Measurements from ENCODE around the gene BAZ2B.

Gene BAZ2B

DNA sequence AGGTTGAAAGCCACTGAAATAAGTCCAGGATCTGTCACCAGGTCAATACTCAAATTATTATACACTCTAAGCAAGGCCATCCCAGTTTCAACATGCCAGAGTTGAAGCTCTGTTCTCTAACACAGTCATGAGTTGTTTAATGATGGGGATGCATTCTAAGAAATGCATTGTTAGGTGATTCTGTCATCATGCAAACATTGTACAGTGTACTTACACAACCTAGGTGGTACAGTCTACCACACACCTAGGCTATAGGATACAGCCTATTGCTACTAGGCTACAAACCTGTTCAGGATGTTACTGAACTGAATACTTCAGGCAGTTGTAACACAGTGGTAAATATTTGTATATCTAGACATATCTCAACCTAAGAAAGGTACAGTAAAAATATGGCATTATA lies 162.2 kb downstream of the BAZ2B start:
- H3K27ac ChIP-seq (ENCODE audit: low read length), result no peak overlapping the region
- no peak overlapping the region for H3K4me3 ChIP-seq (ENCODE audit: low read length)
- H3K36me3 ChIP-seq (ENCODE audit: control insufficient read depth, insufficient read depth, low read length), result no peaks in the 10 kb centered on the region
- DNase-seq (ENCODE audit: low read depth, low spot score), result no peak
- H3K9me3 ChIP-seq (ENCODE audit: control insufficient read depth, insufficient read depth, low read length), result no peaks in the 10 kb centered on the region
- no peaks in the 10 kb centered on the region for H3K27me3 ChIP-seq (ENCODE audit: control insufficient read depth, insufficient read depth, low read length)
- H3K4me1 ChIP-seq (ENCODE audit: control insufficient read depth, insufficient read depth, low read length), result no peaks in the 10 kb centered on the region

DNA sequence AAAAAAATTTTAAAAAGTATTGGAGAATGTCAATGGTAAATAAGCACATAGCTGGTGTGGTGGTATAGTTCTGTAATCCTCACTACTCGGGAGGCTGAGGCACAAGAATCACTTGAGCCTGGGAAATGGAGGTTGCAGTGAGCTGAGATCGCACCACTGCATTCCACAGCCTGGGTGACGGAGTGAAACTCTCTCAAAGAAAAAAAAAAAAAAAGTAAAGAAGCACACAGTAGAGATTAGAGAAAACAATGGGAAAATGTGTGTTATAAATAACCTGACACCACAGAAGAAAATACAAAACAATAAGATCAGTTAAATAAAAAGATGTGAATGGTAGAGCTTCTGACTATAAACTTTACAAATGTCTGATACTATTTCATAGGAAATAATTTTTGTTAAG lies 166.2 kb downstream of the BAZ2B start:
- Histone ChIP-seq H3K4me3 (ENCODE audit: low read length) (no peak overlapping the region), H3K27ac (ENCODE audit: low read length) (no peak overlapping the region), H3K4me1 (ENCODE audit: control insufficient read depth, insufficient read depth, low read length) (no peaks in the 10 kb centered on the region; the same call in 1 of the 2 replicates), H3K36me3 (ENCODE audit: control insufficient read depth, insufficient read depth, low read length) (no peaks in the 10 kb centered on the region), H3K27me3 (ENCODE audit: control insufficient read depth, insufficient read depth, low read length) (no peaks in the 10 kb centered on the region), H3K9me3 (ENCODE audit: control insufficient read depth, insufficient read depth, low read length) (no peaks in the 10 kb centered on the region)
- DNase-seq (ENCODE audit: low read depth, low spot score), result no peak
- WGBS (ENCODE audit: insufficient coverage, insufficient read length), result no CpG with 5 or more reads among the region's 3 CpGs

DNA sequence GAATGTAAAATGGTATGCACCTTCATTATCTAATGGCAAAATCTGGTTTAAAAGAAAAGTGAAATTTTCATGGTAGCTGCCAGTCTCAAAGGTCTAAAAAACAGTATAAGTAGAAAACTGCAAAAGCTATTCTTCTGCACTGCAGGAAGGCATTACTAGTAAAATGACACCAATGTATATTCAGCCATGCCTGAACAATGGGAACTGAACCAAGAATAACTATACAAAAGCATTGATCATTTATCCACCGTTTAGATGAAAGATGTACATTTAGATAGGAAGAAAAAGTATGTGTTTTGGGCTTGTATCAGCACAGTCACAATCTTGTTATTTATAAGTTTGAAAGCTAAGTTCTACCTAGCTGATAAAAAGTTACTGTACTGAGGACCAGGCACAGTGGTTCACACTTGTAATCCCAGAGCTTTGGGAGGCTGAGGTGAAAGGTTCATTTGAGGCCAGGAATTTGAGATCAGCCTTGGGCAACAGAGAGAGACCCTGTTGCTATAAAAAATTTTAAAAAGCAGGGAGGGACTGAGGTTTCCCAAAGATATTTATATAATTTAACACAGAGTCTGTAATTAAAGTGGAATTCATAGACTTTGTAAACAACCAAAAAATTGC lies 166.7 kb downstream of the BAZ2B start:
- Histone ChIP-seq H3K36me3 (ENCODE audit: control insufficient read depth, insufficient read depth, low read length) (no peaks in the 10 kb centered on the region; the same call in 1 of the 2 replicates), H3K27me3 (ENCODE audit: control insufficient read depth, insufficient read depth, low read length) (no peaks in the 10 kb centered on the region), H3K4me1 (ENCODE audit: control insufficient read depth, insufficient read depth, low read length) (no peaks in the 10 kb centered on the region; the same call in 1 of the 2 replicates), H3K4me3 (ENCODE audit: low read length) (no peak overlapping the region), H3K27ac (ENCODE audit: low read length) (no peak overlapping the region), H3K9me3 (ENCODE audit: control insufficient read depth, insufficient read depth, low read length) (no peaks in the 10 kb centered on the region)
- WGBS (ENCODE audit: insufficient coverage, insufficient read length), result no CpG with 5 or more reads among the region's 1 CpG
- DNase-seq (ENCODE audit: low read depth, low spot score), result no peak

DNA sequence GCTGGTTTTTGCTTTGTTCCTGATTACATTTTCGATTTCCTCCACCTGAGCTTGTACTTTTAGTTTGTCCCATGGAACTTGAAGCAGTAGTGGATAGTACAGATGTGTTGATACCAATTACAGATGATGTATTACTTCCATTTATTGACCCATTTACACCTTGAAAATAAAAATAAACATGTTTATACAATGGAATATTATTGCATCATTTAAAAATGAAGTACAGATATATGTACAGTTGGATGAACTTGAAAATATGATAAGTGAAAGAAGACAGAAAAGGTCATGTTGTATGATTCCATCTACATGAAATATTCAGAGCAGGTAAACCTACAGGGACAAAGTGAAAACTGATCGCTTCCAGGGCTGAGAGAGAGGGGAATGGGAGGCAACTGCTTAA lies 169.5 kb downstream of the BAZ2B start:
- WGBS (ENCODE audit: insufficient coverage, insufficient read length), result no CpG with 5 or more reads among the region's 2 CpGs
- Histone ChIP-seq H3K27me3 (ENCODE audit: control insufficient read depth, insufficient read depth, low read length) (no peaks in the 10 kb centered on the region), H3K9me3 (ENCODE audit: control insufficient read depth, insufficient read depth, low read length) (no peaks in the 10 kb centered on the region), H3K4me1 (ENCODE audit: control insufficient read depth, insufficient read depth, low read length) (no peaks in the 10 kb centered on the region; the same call in 1 of the 2 replicates), H3K36me3 (ENCODE audit: control insufficient read depth, insufficient read depth, low read length) (no peaks in the 10 kb centered on the region; the same call in 1 of the 2 replicates), H3K27ac (ENCODE audit: low read length) (no peak overlapping the region), H3K4me3 (ENCODE audit: low read length) (no peak overlapping the region)
- DNase-seq (ENCODE audit: low read depth, low spot score), result no peak

DNA sequence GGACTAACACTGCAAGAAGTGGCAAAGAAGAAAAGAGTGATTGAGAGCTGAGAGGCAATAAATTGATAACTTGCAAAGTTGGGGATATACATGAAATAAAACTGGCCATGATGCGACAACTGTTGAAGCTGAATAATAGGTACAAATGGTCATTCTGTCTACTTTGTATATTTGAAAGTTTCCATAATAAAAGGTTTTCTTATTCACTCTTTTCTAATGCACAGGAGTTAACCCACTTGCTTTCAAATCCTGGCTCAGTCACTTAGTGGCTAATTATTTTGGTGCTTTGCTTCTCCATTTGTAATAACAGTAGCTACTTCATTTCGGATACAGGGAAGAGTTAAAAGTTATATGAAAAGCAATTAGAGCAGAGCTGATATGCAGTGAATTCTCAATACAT lies 170.1 kb downstream of the BAZ2B start:
- H3K27me3 ChIP-seq (ENCODE audit: control insufficient read depth, insufficient read depth, low read length), result no peaks in the 10 kb centered on the region
- no CpG with 5 or more reads among the region's 2 CpGs for WGBS (ENCODE audit: insufficient coverage, insufficient read length)
- no peak overlapping the region for H3K4me3 ChIP-seq (ENCODE audit: low read length)
- no peak for DNase-seq (ENCODE audit: low read depth, low spot score)
- H3K9me3 ChIP-seq (ENCODE audit: control insufficient read depth, insufficient read depth, low read length), result no peaks in the 10 kb centered on the region
- no peaks in the 10 kb centered on the region; the same call in 1 of the 2 replicates for H3K36me3 ChIP-seq (ENCODE audit: control insufficient read depth, insufficient read depth, low read length)
- H3K4me1 ChIP-seq (ENCODE audit: control insufficient read depth, insufficient read depth, low read length), result no peaks in the 10 kb centered on the region; the same call in 1 of the 2 replicates
- H3K27ac ChIP-seq (ENCODE audit: low read length), result no peak overlapping the region

DNA sequence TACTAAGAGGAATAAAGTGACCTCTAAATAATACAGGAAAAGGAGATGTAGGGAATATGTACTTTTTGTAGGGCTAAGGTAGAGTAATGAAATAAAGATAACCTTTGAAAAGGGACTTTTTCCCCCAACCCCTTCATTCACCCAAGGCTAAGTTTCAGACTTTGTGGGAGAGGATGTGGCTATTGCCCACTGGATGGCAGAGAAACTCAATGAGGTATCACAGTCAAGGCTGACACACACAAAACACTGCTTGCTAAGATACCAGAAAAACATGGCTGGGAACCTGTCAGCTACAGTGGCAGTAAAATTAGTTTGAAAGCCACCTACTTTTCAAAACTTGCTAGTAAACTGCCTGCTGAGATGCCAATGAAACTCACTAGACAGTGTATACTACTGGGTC lies 171.0 kb downstream of the BAZ2B start:
- Histone ChIP-seq H3K4me1 (ENCODE audit: control insufficient read depth, insufficient read depth, low read length) (no peaks in the 10 kb centered on the region; the same call in 1 of the 2 replicates), H3K36me3 (ENCODE audit: control insufficient read depth, insufficient read depth, low read length) (no peaks in the 10 kb centered on the region; the same call in 1 of the 2 replicates), H3K4me3 (ENCODE audit: low read length) (no peak overlapping the region), H3K27me3 (ENCODE audit: control insufficient read depth, insufficient read depth, low read length) (no peaks in the 10 kb centered on the region), H3K27ac (ENCODE audit: low read length) (no peak overlapping the region), H3K9me3 (ENCODE audit: control insufficient read depth, insufficient read depth, low read length) (no peaks in the 10 kb centered on the region)
- DNase-seq (ENCODE audit: low read depth, low spot score), result no peak

DNA sequence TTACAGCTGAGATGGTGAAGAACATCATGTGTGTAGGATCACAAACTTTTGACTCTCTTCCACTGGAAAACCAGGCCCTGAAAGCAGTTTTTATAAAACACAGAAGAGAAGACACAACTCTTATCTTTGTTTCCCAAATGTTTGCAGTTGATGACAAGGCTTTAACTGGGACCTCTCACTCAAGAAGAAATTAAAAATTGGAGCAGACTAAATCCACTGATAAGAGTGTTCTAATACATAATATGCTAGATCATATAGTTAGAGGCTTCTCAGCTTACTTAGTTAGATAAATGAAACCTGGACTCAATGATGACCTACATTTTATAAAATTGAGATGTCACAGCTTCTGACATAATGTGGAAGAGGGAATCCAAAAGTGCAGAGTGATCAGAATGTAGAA lies 171.6 kb downstream of the BAZ2B start:
- Histone ChIP-seq H3K4me1 (ENCODE audit: control insufficient read depth, insufficient read depth, low read length) (no peaks in the 10 kb centered on the region; the same call in 1 of the 2 replicates), H3K4me3 (ENCODE audit: low read length) (no peak overlapping the region), H3K9me3 (ENCODE audit: control insufficient read depth, insufficient read depth, low read length) (no peaks in the 10 kb centered on the region), H3K27ac (ENCODE audit: low read length) (no peak overlapping the region), H3K36me3 (ENCODE audit: control insufficient read depth, insufficient read depth, low read length) (no peaks in the 10 kb centered on the region; the same call in 1 of the 2 replicates), H3K27me3 (ENCODE audit: control insufficient read depth, insufficient read depth, low read length) (no peaks in the 10 kb centered on the region)
- no peak for DNase-seq (ENCODE audit: low read depth, low spot score)

DNA sequence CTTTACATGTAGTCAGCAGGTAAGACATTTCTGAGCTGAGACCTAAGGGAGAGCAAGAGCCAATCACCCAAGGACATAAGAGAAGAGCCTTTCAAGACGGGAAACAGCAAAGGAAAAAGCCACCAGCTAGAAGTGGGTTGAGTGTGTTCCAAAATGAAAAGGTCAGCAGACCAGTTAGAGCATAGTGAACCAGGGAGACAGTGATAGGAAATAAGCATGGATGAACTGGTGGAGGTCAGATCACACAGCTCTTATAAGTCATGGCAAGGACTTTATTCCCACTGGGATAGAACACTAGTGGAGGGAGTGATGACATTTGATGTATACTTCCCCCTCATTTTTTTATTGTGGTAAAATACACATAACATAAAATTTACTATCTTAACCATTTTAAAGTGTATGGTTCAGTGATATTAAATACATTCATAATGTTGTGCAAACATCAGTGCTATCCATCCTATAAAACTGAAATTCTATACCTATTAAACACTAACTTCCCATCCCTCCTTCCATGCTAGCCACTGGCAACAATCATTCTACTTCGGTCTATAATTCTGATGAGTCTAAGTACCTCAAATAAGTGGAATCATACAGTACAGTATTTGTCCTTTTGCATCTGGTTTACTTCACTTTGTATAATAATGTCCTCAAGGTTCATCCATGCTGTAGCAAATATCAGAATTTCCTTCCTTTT lies 174.0 kb downstream of the BAZ2B start:
- Histone ChIP-seq H3K4me1 (ENCODE audit: control insufficient read depth, insufficient read depth, low read length) (no peaks in the 10 kb centered on the region; the same call in 1 of the 2 replicates), H3K27ac (ENCODE audit: low read length) (no peak overlapping the region), H3K9me3 (ENCODE audit: control insufficient read depth, insufficient read depth, low read length) (no peaks in the 10 kb centered on the region), H3K27me3 (ENCODE audit: control insufficient read depth, insufficient read depth, low read length) (no peaks in the 10 kb centered on the region), H3K4me3 (ENCODE audit: low read length) (no peak overlapping the region), H3K36me3 (ENCODE audit: control insufficient read depth, insufficient read depth, low read length) (no peaks in the 10 kb centered on the region; the same call in 1 of the 2 replicates)
- DNase-seq (ENCODE audit: low read depth, low spot score), result no peak
- WGBS (ENCODE audit: insufficient coverage, insufficient read length), result no CpG with 5 or more reads among the region's 2 CpGs

DNA sequence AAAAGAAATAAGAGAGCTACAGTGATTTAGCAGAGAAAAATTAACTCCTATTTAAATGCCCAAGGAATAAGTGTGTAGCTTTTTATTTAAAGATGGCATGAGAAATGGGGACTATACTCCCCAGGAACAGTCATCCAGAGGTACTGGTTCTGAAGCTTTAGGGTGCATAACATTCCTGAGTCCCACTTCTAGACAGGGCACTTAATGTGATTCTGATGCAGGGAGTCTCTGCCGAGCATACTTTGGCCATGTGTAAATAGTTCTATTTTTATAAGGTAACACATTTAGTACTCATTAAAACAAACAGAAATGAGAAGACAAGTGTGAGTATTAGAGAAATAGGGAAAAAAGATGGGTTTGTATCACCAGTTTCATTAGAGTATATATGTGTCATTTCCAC lies 175.2 kb downstream of the BAZ2B start:
- WGBS (ENCODE audit: insufficient coverage, insufficient read length), result no CpG with 5 or more reads among the region's 1 CpG
- DNase-seq (ENCODE audit: low read depth, low spot score), result no peak

DNA sequence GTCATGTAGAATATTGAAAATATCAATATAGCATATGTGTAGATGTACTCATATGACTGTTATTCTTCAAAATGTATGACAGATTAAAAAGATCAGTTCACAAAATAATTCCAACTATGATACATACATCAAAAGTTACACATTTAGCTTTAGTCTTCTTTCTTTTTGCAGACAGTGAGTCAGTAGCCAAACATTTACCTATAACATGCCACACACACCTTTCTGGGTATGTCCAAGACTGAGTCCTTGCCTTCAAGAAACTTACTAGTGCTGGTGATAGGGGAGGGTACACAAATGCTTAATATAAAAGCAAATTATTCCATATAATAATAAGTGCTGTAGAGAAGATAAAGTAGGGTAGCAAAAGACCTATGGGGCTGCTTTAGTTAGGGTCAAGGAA lies 176.9 kb downstream of the BAZ2B start:
- H3K4me3 ChIP-seq (ENCODE audit: low read length), result no peak overlapping the region
- no peak overlapping the region for H3K27ac ChIP-seq (ENCODE audit: low read length)
- no peaks in the 10 kb centered on the region for H3K9me3 ChIP-seq (ENCODE audit: control insufficient read depth, insufficient read depth, low read length)
- DNase-seq (ENCODE audit: low read depth, low spot score), result no peak
- no peaks in the 10 kb centered on the region for H3K27me3 ChIP-seq (ENCODE audit: control insufficient read depth, insufficient read depth, low read length)
- no peaks in the 10 kb centered on the region for H3K4me1 ChIP-seq (ENCODE audit: control insufficient read depth, insufficient read depth, low read length)
- H3K36me3 ChIP-seq (ENCODE audit: control insufficient read depth, insufficient read depth, low read length), result no peaks in the 10 kb centered on the region; the same call in 1 of the 2 replicates

More for the DNA sequence above, 175.2 kb downstream of the BAZ2B start:
- no peaks in the 10 kb centered on the region; the same call in 1 of the 2 replicates for H3K36me3 ChIP-seq (ENCODE audit: control insufficient read depth, insufficient read depth, low read length)
- no peak overlapping the region for H3K4me3 ChIP-seq (ENCODE audit: low read length)
- H3K27ac ChIP-seq (ENCODE audit: low read length), result no peak overlapping the region
- H3K27me3 ChIP-seq (ENCODE audit: control insufficient read depth, insufficient read depth, low read length), result no peaks in the 10 kb centered on the region
- no peaks in the 10 kb centered on the region; the same call in 1 of the 2 replicates for H3K4me1 ChIP-seq (ENCODE audit: control insufficient read depth, insufficient read depth, low read length)
- H3K9me3 ChIP-seq (ENCODE audit: control insufficient read depth, insufficient read depth, low read length), result no peaks in the 10 kb centered on the region

Data from iPS DF 6.9 (cell line).